ENCODE measurements around the gene UNC13A. TPM values are rescaled to one million over a fixed set of nuclear protein-coding genes. Genes with fewer than 3 reads are reported as not detected.

UNC13A gene
- total RNA-seq, 4 donors from 2014 or later = under 0.01 to 0.40 (median 0.15) TPM

DNA sequence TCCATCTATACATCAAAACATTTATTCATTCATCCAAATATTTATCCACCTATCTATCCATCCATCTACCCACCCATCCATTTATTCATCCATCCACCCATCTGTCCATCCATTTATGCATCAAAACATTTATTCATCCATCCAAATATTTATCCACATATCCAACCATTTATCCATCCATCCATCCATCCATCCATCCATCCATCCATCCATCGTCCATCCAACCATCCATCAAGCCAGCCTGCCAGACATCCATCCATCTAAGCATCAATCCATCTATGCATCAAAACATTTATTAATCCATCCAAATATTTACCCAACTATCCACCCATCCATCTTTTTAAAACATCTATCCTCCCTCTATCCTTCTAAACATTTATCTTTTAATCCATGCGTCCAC is 62.2 kb downstream of the UNC13A start:
- TF ChIP-seq EP300 (IDR thresholded peaks at IDR 0.05) (no peak), POLR2A (IDR thresholded peaks at IDR 0.05) (no peak), POLR2AphosphoS5 (IDR thresholded peaks at IDR 0.05) (no peak)
- TF ChIP-seq, protein P1, sequence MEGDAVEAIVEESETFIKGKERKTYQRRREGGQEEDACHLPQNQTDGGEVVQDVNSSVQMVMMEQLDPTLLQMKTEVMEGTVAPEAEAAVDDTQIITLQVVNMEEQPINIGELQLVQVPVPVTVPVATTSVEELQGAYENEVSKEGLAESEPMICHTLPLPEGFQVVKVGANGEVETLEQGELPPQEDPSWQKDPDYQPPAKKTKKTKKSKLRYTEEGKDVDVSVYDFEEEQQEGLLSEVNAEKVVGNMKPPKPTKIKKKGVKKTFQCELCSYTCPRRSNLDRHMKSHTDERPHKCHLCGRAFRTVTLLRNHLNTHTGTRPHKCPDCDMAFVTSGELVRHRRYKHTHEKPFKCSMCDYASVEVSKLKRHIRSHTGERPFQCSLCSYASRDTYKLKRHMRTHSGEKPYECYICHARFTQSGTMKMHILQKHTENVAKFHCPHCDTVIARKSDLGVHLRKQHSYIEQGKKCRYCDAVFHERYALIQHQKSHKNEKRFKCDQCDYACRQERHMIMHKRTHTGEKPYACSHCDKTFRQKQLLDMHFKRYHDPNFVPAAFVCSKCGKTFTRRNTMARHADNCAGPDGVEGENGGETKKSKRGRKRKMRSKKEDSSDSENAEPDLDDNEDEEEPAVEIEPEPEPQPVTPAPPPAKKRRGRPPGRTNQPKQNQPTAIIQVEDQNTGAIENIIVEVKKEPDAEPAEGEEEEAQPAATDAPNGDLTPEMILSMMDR (IDR thresholded peaks at IDR 0.05) = no peak
- H3K9me3 ChIP-seq = peaks cover 0 to 14% (median 0%) of the 10 kb centered on the region in 3 donors
- ATAC-seq = no peak
- WGBS, 2 donors (ENCODE audit: low coverage in 1 of 2) = 56 to 69% methylated on average over 2 of the region's 2 CpGs
- no peaks in the 10 kb centered on the region for H3K4me1 ChIP-seq
- no peaks in the 10 kb centered on the region for H3K36me3 ChIP-seq
- peaks cover 12% of the 10 kb centered on the region for H3K27me3 ChIP-seq
- H3K27ac ChIP-seq = no peak overlapping the region
- H3K4me3 ChIP-seq = no peak overlapping the region

- H3K27ac ChIP-seq = no peak overlapping the region
- no peaks in the 10 kb centered on the region for H3K36me3 ChIP-seq
- 69 to 80% methylated on average over 1 of the region's 1 CpG for WGBS, 2 donors (ENCODE audit: low coverage in 1 of 2)
- peaks cover 0 to 14% (median 0%) of the 10 kb centered on the region in 3 donors for H3K9me3 ChIP-seq
- ATAC-seq = no peak
- H3K4me1 ChIP-seq = no peaks in the 10 kb centered on the region
- no peak overlapping the region for H3K4me3 ChIP-seq
- H3K27me3 ChIP-seq = peaks cover 21% of the 10 kb centered on the region
- TF ChIP-seq EP300 (IDR thresholded peaks at IDR 0.05) = no peak
- TF ChIP-seq POLR2A (IDR thresholded peaks at IDR 0.05) = no peak
- TF ChIP-seq, protein P1 (IDR thresholded peaks at IDR 0.05) = no peak
- no peak for TF ChIP-seq POLR2AphosphoS5 (IDR thresholded peaks at IDR 0.05)
Observed at GRCh38 chr19:17625043-17625442, 63.1 kb downstream of the UNC13A start.

GRCh38 chr19:17624314-17624991 is 63.7 kb downstream of the UNC13A start:
- H3K36me3 ChIP-seq = no peaks in the 10 kb centered on the region
- TF ChIP-seq POLR2AphosphoS5 (IDR thresholded peaks at IDR 0.05) (no peak), POLR2A (IDR thresholded peaks at IDR 0.05) (no peak), EP300 (IDR thresholded peaks at IDR 0.05) (no peak)
- TF ChIP-seq, protein P1 (IDR thresholded peaks at IDR 0.05) = no peak
- WGBS, 2 donors (ENCODE audit: low coverage in 1 of 2) = 83 to 87% methylated on average over 2 to 3 of the region's 16 CpGs
- H3K27ac ChIP-seq = no peak overlapping the region
- H3K9me3 ChIP-seq = peaks cover 0 to 14% (median 0%) of the 10 kb centered on the region in 3 donors
- no peaks in the 10 kb centered on the region for H3K4me1 ChIP-seq
- H3K27me3 ChIP-seq = peaks cover 27% of the 10 kb centered on the region
- H3K4me3 ChIP-seq = no peak overlapping the region
- no peak for ATAC-seq

- no peaks in the 10 kb centered on the region for H3K36me3 ChIP-seq
Observed at GRCh38 chr19:17623224-17623935, 64.8 kb downstream of the UNC13A start.

More at GRCh38 chr19:17623224-17623935, 64.8 kb downstream of the UNC13A start:
- Histone ChIP-seq H3K27ac (no peak overlapping the region), H3K4me1 (no peaks in the 10 kb centered on the region), H3K4me3 (no peak overlapping the region), H3K27me3 (peaks cover 38% of the 10 kb centered on the region), H3K9me3 (peaks cover 0 to 14% (median 0%) of the 10 kb centered on the region in 3 donors)
- TF ChIP-seq EP300 (IDR thresholded peaks at IDR 0.05) = no peak
- TF ChIP-seq POLR2AphosphoS5 (IDR thresholded peaks at IDR 0.05) = no peak
- TF ChIP-seq POLR2A (IDR thresholded peaks at IDR 0.05) = no peak
- TF ChIP-seq, protein P1 (IDR thresholded peaks at IDR 0.05) = no peak
- 74% methylated on average over 17 of the region's 31 CpGs; no CpG with 5 or more reads in 1 of the 2 donors for WGBS, 2 donors (ENCODE audit: low coverage in 1 of 2)
- no peak for ATAC-seq

Data from gastroesophageal sphincter (tissue), 4 donors.